Prostate gland (tissue), 2 donors: ENCODE measurements around the gene CRYGB.

ENCODE experiments used
- POLR2A ChIP-seq: fragments of 450-650 bp; IDR thresholded peaks from one replicate; pipeline ENCODE4 v1.6.1; 2016; ENCODE audit warnings: antibody characterized with exemption, mild to moderate bottlenecking
- POLR2AphosphoS5 ChIP-seq: sonication (generic); formaldehyde crosslinking; IDR thresholded peaks from one replicate; pipeline ENCODE4 v1.6.1; 2017; ENCODE audit warnings: antibody characterized with exemption
- TF ChIP-seq, protein P1 (sequence below), 4 experiments: fragments of 200-600 bp in 2 of 4; fragments of 450-650 bp in 2 of 4; sonication (generic) in 2 of 4; IDR thresholded peaks; 1 replicate in 3 of 4; 2 replicates in 1 of 4; pipeline ENCODE4 v1.5.1; 2016 to 2019; ENCODE audit warnings: antibody characterized with exemption in 4 of 4, mild to moderate bottlenecking in 2 of 4, moderate library complexity in 2 of 4

DNA sequence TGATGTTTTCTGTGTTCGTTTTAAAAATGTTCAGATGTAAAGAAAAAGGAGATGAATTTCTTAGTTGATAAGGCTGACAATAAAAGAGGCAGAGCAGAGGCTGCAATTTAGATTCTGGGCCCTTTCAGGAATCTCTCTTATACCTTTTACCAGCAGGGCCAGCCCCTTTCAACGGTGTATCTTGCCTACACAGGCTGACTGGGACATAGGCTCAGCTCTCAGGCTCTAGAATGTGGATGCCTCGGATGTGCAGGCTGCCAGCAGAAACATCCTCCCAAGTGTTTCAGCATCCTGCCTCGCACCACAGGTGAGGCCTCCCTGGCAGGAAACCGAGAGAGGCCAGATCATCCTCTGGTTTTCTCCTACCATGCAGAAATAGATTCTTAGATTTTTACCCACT, 40.5 kb upstream of the CRYGB start:
- TF ChIP-seq, protein P1, sequence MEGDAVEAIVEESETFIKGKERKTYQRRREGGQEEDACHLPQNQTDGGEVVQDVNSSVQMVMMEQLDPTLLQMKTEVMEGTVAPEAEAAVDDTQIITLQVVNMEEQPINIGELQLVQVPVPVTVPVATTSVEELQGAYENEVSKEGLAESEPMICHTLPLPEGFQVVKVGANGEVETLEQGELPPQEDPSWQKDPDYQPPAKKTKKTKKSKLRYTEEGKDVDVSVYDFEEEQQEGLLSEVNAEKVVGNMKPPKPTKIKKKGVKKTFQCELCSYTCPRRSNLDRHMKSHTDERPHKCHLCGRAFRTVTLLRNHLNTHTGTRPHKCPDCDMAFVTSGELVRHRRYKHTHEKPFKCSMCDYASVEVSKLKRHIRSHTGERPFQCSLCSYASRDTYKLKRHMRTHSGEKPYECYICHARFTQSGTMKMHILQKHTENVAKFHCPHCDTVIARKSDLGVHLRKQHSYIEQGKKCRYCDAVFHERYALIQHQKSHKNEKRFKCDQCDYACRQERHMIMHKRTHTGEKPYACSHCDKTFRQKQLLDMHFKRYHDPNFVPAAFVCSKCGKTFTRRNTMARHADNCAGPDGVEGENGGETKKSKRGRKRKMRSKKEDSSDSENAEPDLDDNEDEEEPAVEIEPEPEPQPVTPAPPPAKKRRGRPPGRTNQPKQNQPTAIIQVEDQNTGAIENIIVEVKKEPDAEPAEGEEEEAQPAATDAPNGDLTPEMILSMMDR (IDR thresholded peaks at IDR 0.05) = no peak
- TF ChIP-seq POLR2A (no peak), POLR2AphosphoS5 (no peak)
